Skeletal muscle satellite cell (primary cell): Measurements from ENCODE around the gene GLTP. TPM values are rescaled to one million over a fixed set of nuclear protein-coding genes. Genes with fewer than 3 reads are reported as not detected.
"Not testable (repeated sequence)": the region's sequence is repeated elsewhere in the genome, so short reads cannot be mapped to it uniquely, and the experiment has no call there.

Source experiments
- H3K27me3 ChIP-seq: 2 replicates; pipeline ENCODE4 v1.7.0; 2013; ENCODE audit warnings: low read length; ENCODE audit not compliant: control insufficient read depth, insufficient read depth
- H3K36me3 ChIP-seq: 2 replicates; pipeline ENCODE4 v1.7.0; 2013; ENCODE audit warnings: mild to moderate bottlenecking, control low read depth, low read length; ENCODE audit not compliant: insufficient read depth
- H3K4me1 ChIP-seq: 2 replicates; pipeline ENCODE4 v1.7.0; 2013; ENCODE audit warnings: low read length; ENCODE audit not compliant: control insufficient read depth, insufficient read depth
- H3K4me2 ChIP-seq: 2 replicates; pipeline ENCODE4 v1.7.0; 2013; ENCODE audit warnings: mild to moderate bottlenecking, low read length
- H3K4me3 ChIP-seq: 2 replicates; pipeline ENCODE4 v1.7.0; 2013; ENCODE audit warnings: low read length
- H3K9ac ChIP-seq: 2 replicates; pipeline ENCODE4 v1.7.0; 2013; ENCODE audit warnings: mild to moderate bottlenecking, low read depth, low read length, moderate library complexity
- H3K9me3 ChIP-seq: replicated peaks from 2 replicates; pipeline ENCODE4 v1.7.0; 2013; ENCODE audit warnings: mild to moderate bottlenecking, control low read depth, low read length
- total RNA-seq: library from RNA; depleted of rRNA; stranded (reverse); fragments of >200 nt; gene quantifications from 2 replicates; pipeline ENCODE4 v1.2.3, GENCODE V29; 2012; rRNA removed

The GLTP gene, protein sequence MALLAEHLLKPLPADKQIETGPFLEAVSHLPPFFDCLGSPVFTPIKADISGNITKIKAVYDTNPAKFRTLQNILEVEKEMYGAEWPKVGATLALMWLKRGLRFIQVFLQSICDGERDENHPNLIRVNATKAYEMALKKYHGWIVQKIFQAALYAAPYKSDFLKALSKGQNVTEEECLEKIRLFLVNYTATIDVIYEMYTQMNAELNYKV
- 60.6 and 64.0 TPM in 2 replicates for total RNA-seq

DNA sequence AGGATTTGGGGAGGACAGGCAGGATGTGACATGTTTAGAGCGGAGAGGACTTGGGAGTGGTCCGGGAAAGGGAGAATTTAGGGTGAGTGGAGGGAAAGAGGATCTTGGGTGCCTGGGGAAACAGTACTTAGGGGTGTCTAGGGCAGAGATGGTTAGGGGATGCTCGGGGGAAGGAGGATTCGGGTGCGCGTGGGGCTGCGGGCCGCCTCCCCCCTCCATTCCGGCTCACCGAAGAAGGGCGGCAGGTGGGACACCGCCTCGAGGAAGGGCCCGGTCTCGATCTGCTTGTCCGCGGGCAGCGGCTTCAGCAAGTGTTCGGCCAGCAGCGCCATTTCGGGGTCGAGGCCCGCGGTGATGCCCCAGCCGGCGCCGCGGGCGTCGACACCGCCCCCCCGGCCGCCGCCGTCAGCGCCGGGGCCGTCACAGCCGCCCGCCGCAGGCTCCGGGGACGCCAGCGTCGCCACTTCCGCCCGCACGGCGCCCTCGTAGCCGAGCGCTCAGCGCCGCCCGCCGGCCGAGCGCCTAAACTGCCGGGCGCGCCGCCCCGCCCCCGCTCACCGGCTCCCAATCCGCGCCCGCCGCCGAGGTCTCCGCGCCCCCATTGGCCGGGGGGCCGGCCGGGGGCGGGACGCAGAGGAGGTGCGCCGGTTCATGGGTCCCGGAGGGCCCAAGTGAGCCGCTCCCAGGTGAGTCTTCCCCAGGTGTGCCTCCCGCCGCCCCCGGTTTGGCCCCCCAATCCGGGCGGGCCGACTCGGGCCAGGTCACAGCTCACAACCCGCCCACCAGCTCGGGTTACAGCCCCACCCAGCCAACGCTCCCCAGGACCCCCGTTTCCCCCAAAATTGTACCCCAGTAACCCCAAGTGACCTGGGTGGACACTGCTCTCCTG, at the start of gene GLTP:
Gene GLTP (minus strand): TSS at position 499 of the 889 bp plus-strand sequence. CDS start 167 bp downstream, at position 332.
- peak within 1 kb of the TSS; percentile 91 for H3K9ac ChIP-seq
- H3K4me1 ChIP-seq: peaks cover 26% of the 10 kb centered on the region
- H3K4me3 ChIP-seq: peak within 1 kb of the TSS; percentile 72

DNA sequence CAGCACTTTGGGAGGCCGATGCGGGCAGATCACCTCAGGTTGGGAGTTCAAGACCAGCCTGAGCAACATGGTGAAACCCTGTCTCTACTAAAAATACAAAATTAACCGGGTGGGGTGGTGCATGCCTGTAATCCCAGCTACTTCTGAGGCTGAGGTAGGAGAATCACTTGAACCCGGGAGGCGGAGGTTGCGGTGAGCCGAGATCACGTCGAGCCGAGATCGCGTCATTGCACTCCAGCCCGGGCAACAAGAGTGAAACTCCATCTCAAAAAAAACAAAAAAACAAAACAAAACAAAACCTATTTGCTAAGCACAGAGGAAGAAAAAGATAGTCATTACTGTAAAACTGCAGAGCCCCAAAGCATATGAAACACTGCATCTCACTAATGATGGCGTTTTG, 49.0 kb upstream of the GLTP start:
- H3K4me3 ChIP-seq, H3K9me3 ChIP-seq, H3K4me2 ChIP-seq, H3K27me3 ChIP-seq, H3K4me1 ChIP-seq, H3K9ac ChIP-seq: not testable (repeated sequence)
- H3K36me3 ChIP-seq: peaks cover 58% of the 10 kb centered on the region

More for the DNA sequence above, at the start of gene GLTP:
- Histone ChIP-seq H3K9me3 (no peaks in the 10 kb centered on the region), H3K4me2 (peak within 1 kb of the TSS; percentile 82), H3K27me3 (no peaks in the 10 kb centered on the region), H3K36me3 (no peaks in the 10 kb centered on the region)

DNA sequence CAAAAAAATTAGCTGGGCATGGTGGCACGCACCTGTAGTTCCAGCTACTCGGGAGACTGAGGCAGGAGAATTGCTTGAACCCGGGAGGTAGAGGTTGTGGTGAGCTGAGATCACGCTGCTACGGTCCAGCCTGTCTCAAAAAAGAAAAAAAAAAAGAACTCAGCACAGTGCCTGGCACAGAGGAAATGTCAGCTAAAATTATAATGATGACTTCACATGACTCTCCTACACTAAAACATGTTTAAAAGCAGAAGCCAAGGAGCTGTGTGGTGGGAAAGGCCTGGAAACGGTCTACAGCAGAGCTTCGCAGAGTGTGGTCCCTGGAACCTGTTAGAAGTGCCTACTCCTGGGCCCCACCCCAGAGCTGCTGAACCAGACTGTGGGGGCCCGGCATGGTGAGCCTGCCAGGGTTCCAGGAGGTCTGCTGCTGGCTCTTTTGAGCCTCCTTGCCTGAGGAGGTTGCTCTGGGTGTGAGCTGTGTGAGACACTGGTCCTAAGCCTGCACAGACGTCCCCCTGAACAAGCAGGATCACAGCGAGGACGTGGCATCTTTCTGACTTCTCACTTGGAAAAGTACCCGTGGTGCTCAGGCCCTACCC, 47.8 kb upstream of the GLTP start:
- H3K9me3 ChIP-seq: no peaks in the 10 kb centered on the region
- H3K4me1 ChIP-seq: peaks cover 7% of the 10 kb centered on the region
- H3K27me3 ChIP-seq: no peaks in the 10 kb centered on the region
- H3K4me2 ChIP-seq: no peak overlapping the region
- H3K9ac ChIP-seq: no peak overlapping the region
- no peak overlapping the region for H3K4me3 ChIP-seq
- peaks cover 48% of the 10 kb centered on the region for H3K36me3 ChIP-seq

DNA sequence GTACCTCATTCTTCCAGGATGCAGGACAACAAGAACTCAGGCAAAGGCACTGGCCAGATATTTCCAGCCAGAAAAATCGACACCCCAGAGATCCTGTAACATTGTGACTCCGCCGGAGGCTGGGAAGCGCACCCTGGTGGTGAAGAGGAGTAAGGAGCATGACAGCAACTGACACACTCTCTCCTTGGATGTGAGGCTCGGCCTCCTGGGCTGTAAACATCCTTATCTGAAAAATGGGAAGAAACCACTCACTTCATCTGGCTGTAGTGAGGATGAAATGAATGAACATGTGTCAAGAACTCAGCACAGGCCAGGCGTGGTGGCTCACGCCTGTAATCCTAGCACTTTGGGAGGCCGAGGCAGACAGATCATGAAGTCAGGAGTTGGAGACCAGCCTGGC, 47.3 kb upstream of the GLTP start:
- no peak overlapping the region for H3K4me2 ChIP-seq
- H3K4me3 ChIP-seq: no peak overlapping the region
- H3K4me1 ChIP-seq: peaks cover 7% of the 10 kb centered on the region
- H3K36me3 ChIP-seq: peaks cover 42% of the 10 kb centered on the region
- H3K9me3 ChIP-seq: no peaks in the 10 kb centered on the region
- H3K9ac ChIP-seq: no peak overlapping the region
- H3K27me3 ChIP-seq: no peaks in the 10 kb centered on the region

DNA sequence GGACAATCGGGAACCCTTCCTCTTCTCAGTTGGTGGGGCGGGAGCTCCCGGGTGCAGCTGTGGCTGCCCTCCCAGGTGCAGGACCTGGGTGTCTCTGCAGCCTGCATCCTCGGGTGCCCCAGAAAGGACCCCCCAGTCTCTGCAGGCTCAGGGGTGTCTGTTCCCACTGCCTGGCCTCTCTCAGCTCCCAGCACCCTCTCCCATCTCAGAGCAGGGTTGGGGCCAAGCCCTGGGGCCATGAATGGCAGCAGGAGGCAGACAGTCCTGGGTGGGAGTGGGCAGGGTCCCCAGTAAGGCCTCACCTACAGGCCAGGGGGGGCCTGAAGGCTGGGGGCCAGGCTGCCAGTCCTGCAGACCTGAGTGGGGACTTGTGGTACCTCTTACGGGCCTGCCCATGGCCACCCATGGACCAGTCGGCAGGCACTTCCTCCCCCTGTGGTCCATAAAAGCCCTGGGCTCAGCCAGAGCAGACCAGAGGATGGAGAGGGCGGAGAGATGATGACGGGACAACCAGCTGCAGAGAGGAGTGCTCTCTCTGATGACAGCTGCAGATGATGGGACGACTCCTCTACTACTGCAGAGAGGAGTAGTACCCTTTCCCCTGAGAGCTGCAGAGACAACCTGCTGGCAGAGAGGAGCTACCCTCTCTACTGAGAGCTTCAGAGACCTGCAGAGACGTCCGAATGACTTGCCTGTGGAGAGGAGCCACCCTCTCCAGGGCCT, 46.3 kb upstream of the GLTP start:
- H3K4me3 ChIP-seq: no peak overlapping the region
- H3K27me3 ChIP-seq: no peaks in the 10 kb centered on the region
- H3K36me3 ChIP-seq: peaks cover 33% of the 10 kb centered on the region
- H3K4me1 ChIP-seq: peaks cover 7% of the 10 kb centered on the region
- H3K4me2 ChIP-seq: no peak overlapping the region
- H3K9ac ChIP-seq: no peak overlapping the region
- H3K9me3 ChIP-seq: no peaks in the 10 kb centered on the region

DNA sequence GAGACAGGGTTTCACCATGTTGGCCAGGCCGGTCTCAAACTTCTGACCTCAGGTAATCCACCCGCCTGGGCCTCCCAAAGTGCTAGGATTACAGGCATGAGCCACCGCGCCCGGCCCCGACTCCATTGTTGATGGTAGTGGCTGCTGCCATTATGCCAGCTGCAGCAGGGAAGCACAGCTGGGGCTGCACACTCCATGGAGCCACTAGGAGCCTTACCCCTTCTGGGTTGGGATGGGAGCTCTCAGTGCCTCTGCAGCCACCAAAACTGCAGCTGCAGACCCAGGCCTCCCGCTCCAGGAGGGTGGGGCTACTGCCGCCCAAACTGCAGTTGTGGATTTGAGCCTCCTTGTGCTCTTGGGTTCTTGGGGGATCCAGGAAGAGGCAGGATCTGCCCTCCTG, 45.7 kb upstream of the GLTP start:
- no peaks in the 10 kb centered on the region for H3K9me3 ChIP-seq
- no peak overlapping the region for H3K9ac ChIP-seq
- peaks cover 7% of the 10 kb centered on the region for H3K4me1 ChIP-seq
- no peaks in the 10 kb centered on the region for H3K27me3 ChIP-seq
- H3K4me3 ChIP-seq: no peak overlapping the region
- peaks cover 29% of the 10 kb centered on the region for H3K36me3 ChIP-seq
- no peak overlapping the region for H3K4me2 ChIP-seq

DNA sequence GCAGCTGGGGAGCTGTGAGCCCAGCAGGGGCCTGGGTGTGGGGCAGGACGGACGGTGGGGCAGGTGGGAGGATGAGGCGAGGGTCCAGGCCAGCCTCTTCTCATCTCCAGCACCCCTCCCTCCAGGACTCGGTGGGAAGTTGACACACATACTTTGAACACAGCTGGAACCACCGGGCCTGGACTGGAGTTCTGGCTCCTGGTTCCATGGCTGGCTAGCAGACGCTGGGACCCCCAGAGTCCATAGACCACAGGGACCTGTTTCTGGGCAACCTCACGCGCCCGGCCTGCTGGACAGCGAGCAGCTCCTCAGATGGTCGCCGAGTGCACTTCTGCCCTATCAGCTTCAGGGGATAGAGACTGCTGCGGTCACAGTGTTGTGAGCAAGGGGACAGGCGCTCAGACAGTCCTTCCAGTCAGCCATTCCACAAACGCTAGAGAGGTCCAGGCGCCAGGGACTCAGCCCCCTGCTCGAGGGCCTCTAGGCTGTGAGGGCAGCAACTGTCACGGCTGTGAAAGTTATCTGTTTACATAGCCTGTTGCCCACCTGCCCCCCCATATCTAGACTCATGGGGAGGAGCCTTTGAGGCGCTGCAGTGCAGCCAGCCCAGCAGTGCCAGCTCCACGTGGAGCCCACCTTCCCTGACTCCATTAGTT, 45.0 kb upstream of the GLTP start:
- H3K4me3 ChIP-seq: no peak overlapping the region
- H3K4me1 ChIP-seq: peaks cover 7% of the 10 kb centered on the region
- H3K4me2 ChIP-seq: no peak overlapping the region
- H3K27me3 ChIP-seq: no peaks in the 10 kb centered on the region
- H3K36me3 ChIP-seq: peaks cover 23% of the 10 kb centered on the region
- no peaks in the 10 kb centered on the region for H3K9me3 ChIP-seq
- H3K9ac ChIP-seq: no peak overlapping the region

DNA sequence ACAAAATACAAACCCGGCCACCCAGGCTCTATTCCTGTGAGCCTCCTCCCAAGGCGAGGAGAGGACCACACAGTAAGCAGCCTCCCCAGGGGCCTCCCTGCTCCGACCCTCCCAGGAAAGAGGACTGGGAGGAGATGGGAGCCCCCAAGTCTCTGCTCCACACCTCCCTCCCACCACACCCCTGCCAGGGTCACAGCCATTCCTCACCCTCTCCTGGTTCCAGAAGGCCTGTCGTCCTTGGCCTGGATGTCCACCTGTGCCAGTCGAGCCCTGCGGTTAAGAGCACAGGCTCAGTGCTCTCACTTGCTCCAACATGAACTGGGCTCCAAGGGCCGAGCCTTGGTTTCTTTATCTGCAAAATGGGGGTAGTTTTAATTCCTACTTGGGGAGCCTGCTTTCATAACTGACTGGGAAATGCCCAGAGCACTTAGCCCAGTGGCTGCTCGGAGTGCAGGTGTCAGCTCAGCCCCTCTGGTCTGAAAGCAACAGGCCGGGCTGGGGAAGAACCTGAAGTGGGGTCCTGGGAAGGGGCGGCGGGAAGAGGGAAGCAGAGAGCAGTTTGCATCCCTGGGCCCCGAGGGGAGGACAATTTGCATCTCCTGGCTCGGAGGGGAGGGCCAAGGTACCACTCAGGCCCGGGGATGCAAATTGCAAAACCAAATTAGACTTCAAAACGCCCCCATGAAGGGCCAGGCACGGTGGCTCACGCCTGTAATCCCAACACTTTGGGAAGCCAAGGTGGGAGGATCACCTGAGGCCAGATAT, 43.3 kb upstream of the GLTP start:
- peaks cover 25% of the 10 kb centered on the region for H3K36me3 ChIP-seq
- H3K4me2 ChIP-seq: no peak overlapping the region
- no peak overlapping the region for H3K4me3 ChIP-seq
- no peaks in the 10 kb centered on the region for H3K9me3 ChIP-seq
- H3K4me1 ChIP-seq: no peaks in the 10 kb centered on the region
- H3K27me3 ChIP-seq: no peaks in the 10 kb centered on the region
- H3K9ac ChIP-seq: no peak overlapping the region

DNA sequence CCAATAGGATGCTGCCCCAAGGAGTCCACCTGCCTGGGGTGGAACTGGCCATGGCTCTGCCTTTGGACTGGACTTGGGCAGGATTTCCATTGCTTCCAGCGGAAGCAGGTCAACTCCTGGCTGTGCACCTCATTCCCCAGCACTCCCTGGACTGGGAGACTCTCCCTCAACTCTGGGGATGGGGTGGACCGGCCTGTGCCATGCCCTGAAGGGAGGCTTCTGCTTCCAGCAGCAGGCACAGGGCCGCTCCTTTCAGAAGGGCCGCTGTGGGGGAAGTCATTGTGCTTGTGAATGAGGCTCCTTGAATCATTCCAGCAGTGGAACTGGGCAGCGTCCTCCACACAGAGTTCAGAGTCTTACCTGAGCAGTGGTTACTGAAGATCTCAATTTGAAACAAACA, 42.7 kb upstream of the GLTP start:
- H3K36me3 ChIP-seq: peaks cover 26% of the 10 kb centered on the region
- no peak overlapping the region for H3K9ac ChIP-seq
- H3K4me3 ChIP-seq: no peak overlapping the region
- no peak overlapping the region for H3K4me2 ChIP-seq
- H3K27me3 ChIP-seq: no peaks in the 10 kb centered on the region
- no peaks in the 10 kb centered on the region for H3K9me3 ChIP-seq
- H3K4me1 ChIP-seq: no peaks in the 10 kb centered on the region

DNA sequence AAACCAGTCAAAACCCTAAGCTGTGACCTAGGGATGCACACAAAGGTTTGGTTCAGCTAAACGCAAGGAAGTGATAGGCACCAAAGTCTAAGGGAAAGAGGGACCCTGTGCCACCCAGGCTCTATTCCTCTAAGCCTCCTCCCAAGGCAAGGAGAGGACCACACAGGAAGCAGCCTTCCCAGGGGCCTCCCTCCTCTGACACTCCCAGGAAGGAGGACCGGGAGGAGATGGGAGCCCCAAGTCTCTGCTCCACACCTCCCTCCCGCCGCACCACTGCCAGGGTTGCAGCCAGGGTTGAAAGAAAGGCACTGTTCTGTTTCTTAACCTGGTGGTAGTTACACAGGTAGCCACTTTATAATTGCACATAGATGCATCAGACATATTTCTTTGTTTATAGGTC, 41.6 kb upstream of the GLTP start:
- no peaks in the 10 kb centered on the region for H3K27me3 ChIP-seq
- H3K4me1 ChIP-seq: no peaks in the 10 kb centered on the region
- H3K36me3 ChIP-seq: peaks cover 36% of the 10 kb centered on the region
- H3K4me2 ChIP-seq: no peak overlapping the region
- H3K4me3 ChIP-seq: no peak overlapping the region
- H3K9me3 ChIP-seq: no peaks in the 10 kb centered on the region
- H3K9ac ChIP-seq: no peak overlapping the region
